H1 (cell line): ENCODE measurements around the gene ABCC10. TPM values are rescaled to one million over a fixed set of nuclear protein-coding genes. Genes with fewer than 3 reads are reported as not detected.

ENCODE experiments used
- BACH1 ChIP-seq: IDR thresholded peaks from 2 replicates; pipeline ENCODE4 v1.6.1; 2012; ENCODE audit warnings: low read length, improper control_type of control experiment
- CBX5 ChIP-seq: fragments of 300-800, 300-1000 bp; sonication (generic); IDR thresholded peaks from 2 replicates; pipeline ENCODE4 v1.7.1; 2016; ENCODE audit warnings: antibody characterized with exemption, low read length, low read depth
- CEBPB ChIP-seq: IDR thresholded peaks from 2 replicates; pipeline ENCODE4 v1.6.1; 2012; ENCODE audit warnings: low read depth, low read length
- CTBP2 ChIP-seq: IDR thresholded peaks from 2 replicates; pipeline ENCODE4 v1.7.0; 2011; ENCODE audit warnings: borderline replicate concordance, mild to moderate bottlenecking, moderate library complexity, mixed read lengths, low read length; ENCODE audit not compliant: insufficient read depth, insufficient read length
- EP300 ChIP-seq, 2 experiments: IDR thresholded peaks; 1 replicate in 1 of 2; 2 replicates in 1 of 2; pipeline ENCODE4 v1.6.1; 2011 to 2012; ENCODE audit warnings: low read depth in 2 of 2, low read length in 2 of 2, mild to moderate bottlenecking in 2 of 2, borderline replicate concordance in 1 of 2, inconsistent platforms in 1 of 2, moderate library complexity in 1 of 2
- HDAC6 ChIP-seq: IDR thresholded peaks from one replicate; pipeline ENCODE4 v1.7.1; 2012; ENCODE audit warnings: low read depth, mild to moderate bottlenecking, inconsistent platforms, low read length, moderate library complexity
- KDM4A ChIP-seq: IDR thresholded peaks from one replicate; pipeline ENCODE4 v1.7.1; 2012; ENCODE audit warnings: low read depth, mild to moderate bottlenecking, moderate library complexity, low read length, inconsistent platforms; ENCODE audit not compliant: severe bottlenecking
- NANOG ChIP-seq: IDR thresholded peaks from 2 replicates; pipeline ENCODE4 v1.6.1; 2011; ENCODE audit warnings: low read length, low read depth, mild to moderate bottlenecking, inconsistent platforms; ENCODE audit not compliant: insufficient read depth, poor library complexity, severe bottlenecking
- NRF1 ChIP-seq: IDR thresholded peaks from 2 replicates; pipeline ENCODE4 v1.6.1; 2011; ENCODE audit warnings: mild to moderate bottlenecking, low read depth, low read length, improper control_type of control experiment
- POLR2AphosphoS5 ChIP-seq: IDR thresholded peaks from 2 replicates; pipeline ENCODE4 v1.6.1; 2011; ENCODE audit warnings: low read depth, low read length
- RBBP5 ChIP-seq: IDR thresholded peaks from 2 replicates; pipeline ENCODE4 v1.7.1; 2012; ENCODE audit warnings: low read depth, mild to moderate bottlenecking, inconsistent platforms, low read length, moderate library complexity, borderline replicate concordance
- RNF2 ChIP-seq: fragments of 200-900, 300-1000 bp; sonication (generic); IDR thresholded peaks from 2 replicates; pipeline ENCODE4 v1.7.1; 2016; ENCODE audit warnings: borderline replicate concordance, low read depth, mild to moderate bottlenecking, antibody characterized with exemption, low read length; ENCODE audit not compliant: poor library complexity, severe bottlenecking; ENCODE audit errors: missing control alignments
- SIN3A ChIP-seq, 2 experiments: IDR thresholded peaks in 1 of 2; conservative IDR thresholded peaks in 1 of 2; 2 replicates each; pipeline ENCODE4 v1.6.1; 2011 to 2012; ENCODE audit warnings: low read length in 2 of 2, improper control_type of control experiment in 1 of 2, low read depth in 1 of 2, mild to moderate bottlenecking in 1 of 2
- SIRT6 ChIP-seq: IDR thresholded peaks from one replicate; pipeline ENCODE4 v1.7.1; 2012; ENCODE audit warnings: low read length, inconsistent platforms
- SP1 ChIP-seq: IDR thresholded peaks from 2 replicates; pipeline ENCODE4 v1.6.1; 2011; ENCODE audit warnings: low read depth, low read length
- TAF1 ChIP-seq: IDR thresholded peaks from 2 replicates; pipeline ENCODE4 v1.6.1; 2011; ENCODE audit warnings: mild to moderate bottlenecking, low read depth, low read length
- polyA plus RNA-seq, 7 experiments: library from polyadenylated mRNA; depleted of rRNA in 3 of 7; stranded (reverse) in 5 of 7; unstranded in 2 of 7; fragments of >200 nt in 5 of 7; fragments of 200-250 nt in 2 of 7; gene quantifications; 1 replicate in 5 of 7; 2 replicates in 1 of 7; 4 replicates in 1 of 7; pipeline versions ENCODE4 v1.2.1 to v1.2.3, GENCODE V29; 2011 to 2013; ENCODE audit warnings: missing spikeins in 2 of 7, mixed read lengths in 2 of 7
- total RNA-seq: library from RNA; stranded (reverse); fragmentation: NEBNext Ultra II Directional; extraction: Animal tissue kit (Norgen Biotek cat#: 25700); gene quantifications from 2 replicates; pipeline ENCODE4 v1.2.1, GENCODE V29; 2021
- TF ChIP-seq, protein P1 (sequence below): IDR thresholded peaks from 2 replicates; pipeline ENCODE4 v1.6.1; 2011; ENCODE audit warnings: low read length, improper control_type of control experiment
- TF ChIP-seq, protein P2 (sequence below), 3 experiments: IDR thresholded peaks; 1 replicate in 2 of 3; 2 replicates in 1 of 3; pipeline versions ENCODE4 v1.5.1 to v1.6.1; 2011; ENCODE audit warnings: low read length in 3 of 3, mild to moderate bottlenecking in 3 of 3, inconsistent platforms in 2 of 3, low read depth in 1 of 3, moderate library complexity in 1 of 3; ENCODE audit not compliant: insufficient read depth in 1 of 3; ENCODE audit errors: control extremely low read depth in 1 of 3

Gene ABCC10
- total and polyA plus RNA-seq, 2 of the 8 experiments (the other 6 are each of a cell fraction or from before 2014, with no cell fraction given), result 15.5 to 24.6 TPM

DNA sequence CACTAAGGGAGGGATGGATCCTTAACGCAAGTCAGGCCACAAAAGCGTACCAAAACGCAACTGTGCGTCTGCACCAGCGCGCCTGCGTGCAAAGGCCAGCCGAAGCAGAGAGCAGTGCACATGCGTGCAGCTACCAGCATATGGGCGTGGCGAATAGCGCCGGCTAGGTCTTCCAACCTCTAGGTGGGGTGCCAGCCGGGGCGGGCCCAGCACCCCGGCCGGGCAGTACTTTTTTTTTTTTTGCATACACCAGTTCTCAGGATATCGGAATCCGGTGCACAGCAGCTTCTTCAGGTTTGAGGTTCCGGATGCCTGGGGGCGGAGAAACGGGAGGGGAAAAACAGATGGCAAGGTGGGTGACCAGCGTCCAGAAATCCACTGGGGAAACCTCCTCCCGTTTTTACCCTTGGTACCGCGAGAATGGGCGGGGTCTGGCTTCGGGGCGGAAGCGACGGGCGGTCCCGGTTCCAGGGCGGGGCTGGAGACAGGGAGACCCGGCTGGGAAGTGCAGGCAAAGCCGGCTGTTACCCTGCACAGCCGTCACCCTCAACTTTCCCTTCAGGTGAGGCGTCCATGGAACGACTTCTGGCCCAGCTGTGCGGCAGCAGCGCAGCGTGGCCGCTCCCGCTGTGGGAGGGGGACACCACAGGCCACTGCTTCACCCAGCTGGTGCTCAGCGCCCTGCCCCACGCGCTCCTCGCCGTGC lies at the start of gene ABCC10 (continued):
- TF ChIP-seq SP1, result no peak
- TF ChIP-seq, protein P1, sequence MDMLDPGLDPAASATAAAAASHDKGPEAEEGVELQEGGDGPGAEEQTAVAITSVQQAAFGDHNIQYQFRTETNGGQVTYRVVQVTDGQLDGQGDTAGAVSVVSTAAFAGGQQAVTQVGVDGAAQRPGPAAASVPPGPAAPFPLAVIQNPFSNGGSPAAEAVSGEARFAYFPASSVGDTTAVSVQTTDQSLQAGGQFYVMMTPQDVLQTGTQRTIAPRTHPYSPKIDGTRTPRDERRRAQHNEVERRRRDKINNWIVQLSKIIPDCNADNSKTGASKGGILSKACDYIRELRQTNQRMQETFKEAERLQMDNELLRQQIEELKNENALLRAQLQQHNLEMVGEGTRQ, result no peak
- TF ChIP-seq EP300 (IDR thresholded peaks at IDR 0.05; ENCODE audit: borderline replicate concordance in 1 of 2, low read depth in 2 of 2, low read length in 2 of 2), result no peak
- peak; percentile 41; the same call in 1 of the 2 replicates for TF ChIP-seq NRF1
- TF ChIP-seq HDAC6, result no peak
- no peak for TF ChIP-seq CBX5
- TF ChIP-seq CEBPB, result no peak
- TF ChIP-seq POLR2AphosphoS5, result peak; percentile 62; the same call in 1 of the 2 replicates
- peak; percentile 30 to 65; a peak in 2 of 4 replicates for TF ChIP-seq SIN3A (conservative IDR thresholded peaks at IDR 0.05 in 1 of 2, IDR thresholded peaks at IDR 0.05 in 1 of 2; ENCODE audit: low read depth in 1 of 2, low read length in 2 of 2)
- peak; percentile 61 for TF ChIP-seq KDM4A
- no peak for TF ChIP-seq BACH1
- TF ChIP-seq TAF1, result peak; percentile 45; the same call in 1 of the 2 replicates
- 0 out of 2 replicates have a peak, but pooled peaks have one; percentile 37 for TF ChIP-seq RBBP5
- TF ChIP-seq SIRT6, result no peak
- no peak for TF ChIP-seq RNF2
- TF ChIP-seq NANOG, result no peak
- TF ChIP-seq, protein P2, sequence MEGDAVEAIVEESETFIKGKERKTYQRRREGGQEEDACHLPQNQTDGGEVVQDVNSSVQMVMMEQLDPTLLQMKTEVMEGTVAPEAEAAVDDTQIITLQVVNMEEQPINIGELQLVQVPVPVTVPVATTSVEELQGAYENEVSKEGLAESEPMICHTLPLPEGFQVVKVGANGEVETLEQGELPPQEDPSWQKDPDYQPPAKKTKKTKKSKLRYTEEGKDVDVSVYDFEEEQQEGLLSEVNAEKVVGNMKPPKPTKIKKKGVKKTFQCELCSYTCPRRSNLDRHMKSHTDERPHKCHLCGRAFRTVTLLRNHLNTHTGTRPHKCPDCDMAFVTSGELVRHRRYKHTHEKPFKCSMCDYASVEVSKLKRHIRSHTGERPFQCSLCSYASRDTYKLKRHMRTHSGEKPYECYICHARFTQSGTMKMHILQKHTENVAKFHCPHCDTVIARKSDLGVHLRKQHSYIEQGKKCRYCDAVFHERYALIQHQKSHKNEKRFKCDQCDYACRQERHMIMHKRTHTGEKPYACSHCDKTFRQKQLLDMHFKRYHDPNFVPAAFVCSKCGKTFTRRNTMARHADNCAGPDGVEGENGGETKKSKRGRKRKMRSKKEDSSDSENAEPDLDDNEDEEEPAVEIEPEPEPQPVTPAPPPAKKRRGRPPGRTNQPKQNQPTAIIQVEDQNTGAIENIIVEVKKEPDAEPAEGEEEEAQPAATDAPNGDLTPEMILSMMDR (IDR thresholded peaks at IDR 0.05; ENCODE audit: control extremely low read depth in 1 of 3, insufficient read depth in 1 of 3, low read depth in 1 of 3, low read length in 3 of 3), result peak; percentile 2 to 29 (median 29); a peak in 3 of 4 replicates
- no peak for TF ChIP-seq CTBP2
